H7 (cell line): ENCODE measurements around the gene LBX2. TPM values are rescaled to one million over a fixed set of nuclear protein-coding genes. Genes with fewer than 3 reads are reported as not detected.
A peak's percentile ranks its signal among the peaks of the same experiment; 100 is the strongest.

ENCODE experiments used
- DNase-seq: peaks from one replicate; pipeline ENCODE4 v3.0.0; 2012
- H3K27me3 ChIP-seq: 2 replicates; pipeline ENCODE4 v1.6.0; 2011; ENCODE audit warnings: mild to moderate bottlenecking, low read length; ENCODE audit not compliant: control insufficient read depth, insufficient read depth
- H3K36me3 ChIP-seq: replicated peaks from 2 replicates; pipeline ENCODE4 v1.5.1; 2011; ENCODE audit warnings: low read length; ENCODE audit not compliant: control insufficient read depth, insufficient read depth
- H3K4me3 ChIP-seq: 2 replicates; pipeline ENCODE4 v1.5.1; 2011; ENCODE audit warnings: low read depth, mild to moderate bottlenecking, control low read depth, low read length, moderate library complexity; ENCODE audit not compliant: insufficient read depth
- total RNA-seq: library from RNA; depleted of rRNA; stranded (reverse); fragments of >200 nt; shearing (Covaris generic); gene quantifications from 2 replicates; pipeline ENCODE4 v1.2.3, GENCODE V29; 2014

LBX2 gene
- total RNA-seq, 1 experiment from 2014 or later, result 0.17 TPM

- DNase-seq, result peak; percentile 78
- peaks cover 1% of the 10 kb centered on the region for H3K36me3 ChIP-seq
- H3K4me3 ChIP-seq, result peak overlapping the region; percentile 52
- H3K27me3 ChIP-seq, result peaks cover 75% of the 10 kb centered on the region
Observed at GRCh38 chr2:74503506-74504475, 4.4 kb upstream of the LBX2 start.

GRCh38 chr2:74502720-74503505, 3.5 kb upstream of the LBX2 start:
- peaks cover 77% of the 10 kb centered on the region for H3K27me3 ChIP-seq
- peak overlapping the region; percentile 52 for H3K4me3 ChIP-seq

GRCh38 chr2:74502147-74502719, 2.8 kb upstream of the LBX2 start:
- Histone ChIP-seq H3K4me3 (peak overlapping the region; percentile 52), H3K27me3 (peaks cover 84% of the 10 kb centered on the region), H3K36me3 (peaks cover 1% of the 10 kb centered on the region)
- peak; percentile 77 for DNase-seq

More at GRCh38 chr2:74502720-74503505, 3.5 kb upstream of the LBX2 start:
- peak; percentile 90 for DNase-seq
- H3K36me3 ChIP-seq, result peaks cover 1% of the 10 kb centered on the region

- peaks cover 1% of the 10 kb centered on the region for H3K36me3 ChIP-seq
- H3K27me3 ChIP-seq, result peaks cover 91% of the 10 kb centered on the region
- H3K4me3 ChIP-seq, result no peak overlapping the region; the same call in 1 of the 2 replicates
- peak; percentile 71 for DNase-seq
Observed at GRCh38 chr2:74501335-74502071, 2.1 kb upstream of the LBX2 start.

DNA sequence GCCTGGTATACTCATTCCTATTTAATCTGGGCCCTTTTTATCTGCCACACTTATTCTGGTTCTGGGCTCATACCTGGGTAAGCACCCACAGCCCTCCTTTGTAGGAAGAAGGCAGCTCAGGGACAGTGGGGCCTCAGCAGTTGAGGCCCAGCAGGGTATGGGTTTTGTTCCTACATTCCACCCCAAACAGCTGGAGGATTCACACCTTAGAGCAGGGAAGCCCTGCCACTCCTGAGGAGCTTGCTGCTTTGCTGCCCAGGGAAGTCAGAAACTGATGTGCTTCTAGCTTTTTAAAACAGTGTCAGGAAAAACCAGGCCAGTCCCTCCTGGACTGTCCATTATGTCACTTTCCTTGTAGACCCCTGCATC, 1.2 kb upstream of the LBX2 start:
- no peaks in the 10 kb centered on the region; the same call in 1 of the 2 replicates for H3K36me3 ChIP-seq
- H3K27me3 ChIP-seq, result peaks cover 97% of the 10 kb centered on the region
- no peak overlapping the region for H3K4me3 ChIP-seq

DNA sequence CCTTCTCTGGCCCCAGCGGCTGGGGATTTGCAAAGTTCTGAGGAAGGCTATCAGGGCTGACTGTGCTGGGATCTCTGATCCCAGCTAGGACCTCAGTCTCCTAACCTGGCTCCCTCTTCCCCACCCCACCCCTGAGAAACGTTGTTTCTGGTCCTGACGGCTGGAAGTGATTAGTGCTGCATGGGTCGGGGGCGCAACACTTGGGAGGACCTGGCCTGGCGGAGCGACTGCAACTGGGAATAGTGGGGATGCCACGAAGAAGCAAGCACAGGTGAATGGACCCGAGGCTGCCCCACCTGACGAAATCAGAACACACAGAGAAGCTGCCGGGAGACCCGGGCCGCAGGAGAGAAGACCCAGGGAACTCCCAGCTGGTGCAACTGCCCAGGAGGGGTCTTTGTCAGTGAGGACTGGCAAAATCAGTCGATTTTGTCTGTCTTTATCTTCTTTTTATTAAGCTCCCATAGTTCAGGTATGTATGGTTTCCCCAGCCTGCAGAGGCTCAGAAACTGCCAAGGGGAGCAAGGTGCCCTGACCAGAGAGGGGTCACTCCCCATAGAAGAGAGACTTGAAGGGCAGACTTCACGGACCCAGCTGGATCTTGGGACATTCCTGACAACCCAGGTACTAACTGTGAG, 656 bp upstream of the LBX2 start:
- peak; percentile 49 for DNase-seq
- Histone ChIP-seq H3K27me3 (peaks cover 97% of the 10 kb centered on the region), H3K36me3 (no peaks in the 10 kb centered on the region), H3K4me3 (peak overlapping the region; percentile 40; the same call in 1 of the 2 replicates)

More for the DNA sequence above, 1.2 kb upstream of the LBX2 start:
- DNase-seq, result peak; percentile 63

DNA sequence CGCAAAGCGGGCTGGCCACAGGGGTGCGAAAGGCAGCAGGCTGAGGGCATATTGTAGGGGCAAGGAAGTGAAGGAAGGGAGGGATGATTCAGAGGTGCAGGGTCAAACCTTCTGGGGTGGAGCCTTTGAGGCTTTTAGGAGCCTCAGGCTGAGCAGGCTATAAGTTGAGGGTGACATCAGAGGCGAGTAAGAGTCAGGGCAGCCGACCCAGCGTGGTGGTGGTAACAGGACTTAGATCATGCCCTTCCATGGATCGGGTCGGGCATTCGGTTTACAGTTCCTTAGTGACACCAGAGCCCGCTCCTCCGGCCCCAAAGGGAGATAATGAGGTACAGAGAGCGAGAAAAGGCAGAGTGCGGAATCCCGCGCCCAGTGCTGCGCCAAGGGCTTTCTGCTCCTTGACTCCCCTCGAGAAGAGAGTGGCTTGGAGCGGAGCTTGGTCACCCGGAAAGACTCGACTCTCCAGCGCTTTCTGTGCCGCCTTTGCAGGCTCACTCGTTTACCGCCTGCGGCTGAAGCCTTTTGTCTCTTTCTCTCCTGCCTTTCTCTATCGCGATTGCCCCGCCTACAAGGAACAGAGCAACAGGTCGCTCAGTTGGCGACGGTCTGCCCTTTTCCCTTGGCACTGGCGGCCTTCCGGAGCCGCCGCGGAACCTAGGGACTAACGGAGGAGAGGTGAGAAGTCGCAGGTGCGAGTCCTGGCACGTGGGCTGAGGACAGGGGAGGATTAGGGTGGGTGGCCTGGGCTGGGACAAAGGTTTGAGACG, 720 bp downstream of the LBX2 start:
- Histone ChIP-seq H3K27me3 (peaks cover 85% of the 10 kb centered on the region), H3K36me3 (no peaks in the 10 kb centered on the region), H3K4me3 (peak overlapping the region; percentile 40)
- DNase-seq, result peak; percentile 84

DNA sequence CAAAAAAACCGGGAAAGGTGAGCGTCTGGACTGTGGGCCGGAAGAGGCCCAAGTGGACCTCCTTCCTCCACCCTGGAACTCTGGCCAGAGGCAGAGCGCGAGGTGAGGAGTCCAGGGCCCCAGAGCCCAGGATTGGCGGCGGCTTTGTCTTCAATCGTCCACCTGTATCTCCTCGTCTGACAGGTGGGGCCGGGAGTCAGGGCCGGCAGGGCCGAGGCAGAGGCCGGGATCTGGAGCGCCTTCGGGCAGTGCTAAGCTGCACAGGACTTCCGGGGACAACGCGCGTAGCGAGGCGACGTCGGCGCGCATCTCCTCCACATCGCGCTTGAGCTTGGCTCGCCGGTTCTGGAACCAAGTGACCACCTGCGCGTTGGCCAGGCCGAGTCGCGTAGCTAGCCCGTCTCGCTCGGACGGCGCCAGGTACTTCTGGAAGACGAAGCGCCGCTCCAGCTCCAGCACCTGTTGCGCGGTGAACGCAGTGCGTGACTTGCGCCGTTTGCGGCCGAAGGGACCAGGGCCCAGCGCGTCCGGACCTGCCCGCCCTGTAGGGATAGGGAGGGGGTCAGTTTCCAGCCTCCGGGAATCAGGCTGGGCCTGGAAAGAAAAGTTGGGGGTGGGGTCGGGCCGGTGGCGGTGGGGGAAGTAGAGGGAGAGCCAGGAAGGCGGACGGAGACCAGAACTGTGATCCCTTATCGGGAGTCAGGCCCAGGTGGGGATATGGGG, 1.5 kb downstream of the LBX2 start:
- Histone ChIP-seq H3K36me3 (peaks cover 5% of the 10 kb centered on the region), H3K4me3 (peak overlapping the region; percentile 40), H3K27me3 (peaks cover 77% of the 10 kb centered on the region)
- DNase-seq, result peak; percentile 84

GRCh38 chr2:74496997-74497776, 2.2 kb downstream of the LBX2 start:
- H3K4me3 ChIP-seq, result peak overlapping the region; percentile 40; the same call in 1 of the 2 replicates
- peaks cover 5% of the 10 kb centered on the region for H3K36me3 ChIP-seq
- peaks cover 70% of the 10 kb centered on the region for H3K27me3 ChIP-seq
- no peak for DNase-seq

GRCh38 chr2:74495440-74495839, 4.0 kb downstream of the LBX2 start:
- H3K27me3 ChIP-seq, result peaks cover 52% of the 10 kb centered on the region
- peaks cover 20% of the 10 kb centered on the region for H3K36me3 ChIP-seq
- no peak for DNase-seq
- H3K4me3 ChIP-seq, result no peak overlapping the region

- no peak for DNase-seq
Observed at GRCh38 chr2:74493546-74493945, 5.9 kb downstream of the LBX2 start.

More at GRCh38 chr2:74493546-74493945, 5.9 kb downstream of the LBX2 start:
- Histone ChIP-seq H3K4me3 (no peak overlapping the region), H3K27me3 (peaks cover 34% of the 10 kb centered on the region), H3K36me3 (peaks cover 22% of the 10 kb centered on the region)
